CD4-positive, alpha-beta T cell treated with Interleukin-15 for 1 hour (primary cell): ENCODE data around the gene GLI3.

Source experiments
- DNase-seq: peaks from one replicate; pipeline ENCODE4 v3.0.0-alpha.2; 2020

The GLI3 gene

GRCh38 chr7:41992881-41993867, 243.8 kb downstream of the GLI3 start:
- no peak for DNase-seq

- DNase-seq, result no peak
Observed at GRCh38 chr7:41984888-41985287, 252.1 kb downstream of the GLI3 start.

GRCh38 chr7:41981046-41982040, 255.7 kb downstream of the GLI3 start:
- no peak for DNase-seq

GRCh38 chr7:41979834-41980307, 257.1 kb downstream of the GLI3 start:
- DNase-seq, result no peak

- DNase-seq, result no peak
Observed at GRCh38 chr7:41978858-41979257, 258.2 kb downstream of the GLI3 start.

GRCh38 chr7:41977661-41978060, 259.3 kb downstream of the GLI3 start:
- no peak for DNase-seq

- DNase-seq, result no peak
Observed at GRCh38 chr7:41977151-41977651, 259.8 kb downstream of the GLI3 start.

- DNase-seq, result no peak
Observed at GRCh38 chr7:41976411-41976810, 260.6 kb downstream of the GLI3 start.

GRCh38 chr7:41975849-41976248, 261.2 kb downstream of the GLI3 start:
- DNase-seq, result no peak

- no peak for DNase-seq
Observed at GRCh38 chr7:41974870-41975557, 262.0 kb downstream of the GLI3 start.

- DNase-seq, result no peak
Observed at GRCh38 chr7:41973202-41973730, 263.7 kb downstream of the GLI3 start.

- no peak for DNase-seq
Observed at GRCh38 chr7:41972776-41973175, 264.2 kb downstream of the GLI3 start.

- DNase-seq, result no peak
Observed at GRCh38 chr7:41972270-41972669, 264.7 kb downstream of the GLI3 start.

GRCh38 chr7:41971640-41972187, 265.3 kb downstream of the GLI3 start:
- no peak for DNase-seq

- no peak for DNase-seq
Observed at GRCh38 chr7:41970941-41971340, 266.1 kb downstream of the GLI3 start.

GRCh38 chr7:41969561-41970105, 267.4 kb downstream of the GLI3 start:
- DNase-seq, result no peak

- no peak for DNase-seq
Observed at GRCh38 chr7:41967156-41967555, 269.9 kb downstream of the GLI3 start.

- no peak for DNase-seq
Observed at GRCh38 chr7:41965951-41966505, 271.0 kb downstream of the GLI3 start.

- DNase-seq, result no peak
Observed at GRCh38 chr7:41964849-41965745, 271.9 kb downstream of the GLI3 start.

- no peak for DNase-seq
Observed at GRCh38 chr7:41964183-41964753, 272.7 kb downstream of the GLI3 start.
